HL-60/S4 (cell line): ENCODE data around the gene CCBE1.

ENCODE experiments used
- in situ Hi-C: fragments of 300-500 bp; cut with MboI; formaldehyde crosslinking; loops from 2 replicates; pipeline ENCODE4 v1.14.3; 2022; ENCODE audit warnings: low sequenced_read_pairs

The CCBE1 gene

DNA sequence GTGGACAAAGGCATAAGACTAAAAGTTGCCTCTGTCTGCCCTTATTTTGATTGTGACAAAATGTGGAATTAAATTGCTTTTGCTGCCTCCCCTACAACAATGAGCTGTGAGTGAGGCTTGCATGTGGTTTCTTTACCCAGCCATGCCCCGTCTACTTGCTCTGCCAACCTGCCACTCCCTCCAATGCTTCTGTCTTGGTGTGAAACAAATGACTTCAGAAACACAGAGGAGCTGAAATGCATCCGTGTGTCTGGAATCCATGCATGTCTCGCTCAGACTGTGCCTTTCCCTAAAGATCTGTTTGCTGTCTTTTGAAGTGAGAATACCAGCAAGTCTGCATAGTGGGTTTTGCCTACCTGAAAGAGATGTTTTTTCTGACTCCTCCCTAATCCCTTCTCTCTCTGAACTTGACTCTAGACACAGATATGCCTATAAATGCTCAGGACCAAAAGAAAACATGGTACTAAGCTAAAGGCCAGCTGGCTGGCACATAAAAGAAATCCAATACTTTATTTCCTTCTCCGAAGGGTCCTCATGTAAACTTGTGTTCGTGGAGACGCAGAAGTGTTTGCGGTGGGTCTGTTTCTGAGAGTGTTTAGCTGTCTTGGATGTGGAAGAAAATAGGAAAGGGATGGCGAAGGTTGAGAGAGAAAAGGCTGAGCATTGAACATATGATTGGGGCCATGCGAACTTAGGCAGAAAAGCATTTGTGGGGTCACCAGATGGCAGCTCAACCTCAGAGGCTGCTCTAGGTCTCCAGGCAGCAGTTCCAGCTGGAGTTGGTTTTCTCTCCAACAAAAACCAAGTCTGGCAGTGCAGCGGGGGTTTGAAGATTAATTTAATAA, 120.5 kb downstream of the CCBE1 start:
- in situ Hi-C loops = no loop called here

DNA sequence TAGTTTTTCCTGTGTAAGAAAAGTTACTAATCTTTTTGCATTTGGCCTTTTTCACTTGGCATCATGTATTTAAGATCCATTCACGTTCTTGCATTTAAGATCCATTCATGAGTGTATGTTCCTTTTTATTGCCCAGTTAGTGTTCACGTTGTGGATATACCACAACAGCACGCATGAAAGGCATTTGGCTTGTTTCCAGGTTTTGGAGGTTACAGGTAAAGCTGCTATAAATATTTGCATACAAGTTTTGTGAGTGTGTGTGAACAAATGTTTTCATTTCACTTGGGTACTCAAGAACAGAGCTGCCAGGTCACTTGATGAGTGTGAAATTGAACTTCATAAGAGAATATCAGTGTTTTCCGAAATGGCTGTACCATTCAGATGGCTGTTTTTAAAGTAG, 121.2 kb downstream of the CCBE1 start:
- in situ Hi-C loops = no loop called here

DNA sequence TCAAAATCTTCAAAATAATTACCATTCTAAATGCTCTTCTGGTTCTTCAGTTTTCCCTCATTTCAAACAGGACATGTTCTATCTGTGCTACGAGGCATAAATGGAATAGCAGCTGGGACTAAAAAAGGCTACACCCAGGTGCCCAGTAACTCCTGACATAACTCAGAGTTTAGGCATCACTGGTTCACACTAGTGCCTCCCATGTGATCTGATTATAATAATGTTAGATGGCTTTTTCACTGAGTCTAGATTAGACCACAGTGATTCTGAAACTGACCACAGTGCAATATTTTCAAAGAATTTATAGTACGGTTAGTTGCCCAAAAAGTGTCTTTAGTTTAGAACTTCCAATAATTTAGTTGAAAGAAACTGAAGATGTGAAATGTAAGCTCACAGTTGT, 123.3 kb downstream of the CCBE1 start:
- in situ Hi-C loops = no loop called here

DNA sequence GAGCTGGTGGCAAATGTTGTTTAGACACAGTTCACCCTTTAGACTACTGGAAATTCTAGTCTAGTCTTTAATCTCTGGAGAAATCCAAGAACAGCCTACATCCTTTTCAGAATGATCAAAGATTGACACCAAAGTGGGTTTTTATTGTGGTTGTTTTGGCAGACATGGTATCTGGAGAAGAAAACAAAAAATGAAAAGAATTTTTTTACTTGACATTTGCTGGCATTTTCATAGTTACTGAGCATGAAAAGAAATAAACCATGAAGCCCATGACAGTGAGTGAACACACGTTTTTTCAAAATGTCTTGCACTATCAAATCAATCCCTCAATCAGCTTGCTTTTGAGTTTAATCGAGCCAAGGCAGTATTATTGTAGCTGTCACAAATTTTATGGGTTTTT, 125.3 kb downstream of the CCBE1 start:
- in situ Hi-C loops = no loop called here

DNA sequence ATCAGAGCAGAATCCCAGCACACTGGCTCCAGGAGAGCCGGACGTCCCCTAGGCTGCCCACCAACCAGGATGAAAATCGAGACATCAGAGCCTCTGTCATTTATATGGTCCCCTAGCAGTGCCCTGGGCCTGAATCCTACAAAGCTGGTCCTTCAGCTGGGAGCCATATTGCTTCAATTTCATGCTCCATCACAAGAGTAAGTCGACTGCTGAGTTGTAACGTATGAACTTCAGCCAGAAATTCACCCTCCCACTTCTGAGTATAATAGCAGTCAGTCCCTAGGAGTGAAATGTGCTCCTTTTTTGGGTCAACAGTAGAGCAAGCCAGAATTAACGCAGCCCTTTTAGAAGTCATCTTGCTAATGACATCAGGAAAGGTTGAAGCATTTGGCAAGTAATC, 126.4 kb downstream of the CCBE1 start:
- in situ Hi-C loops = no loop called here

DNA sequence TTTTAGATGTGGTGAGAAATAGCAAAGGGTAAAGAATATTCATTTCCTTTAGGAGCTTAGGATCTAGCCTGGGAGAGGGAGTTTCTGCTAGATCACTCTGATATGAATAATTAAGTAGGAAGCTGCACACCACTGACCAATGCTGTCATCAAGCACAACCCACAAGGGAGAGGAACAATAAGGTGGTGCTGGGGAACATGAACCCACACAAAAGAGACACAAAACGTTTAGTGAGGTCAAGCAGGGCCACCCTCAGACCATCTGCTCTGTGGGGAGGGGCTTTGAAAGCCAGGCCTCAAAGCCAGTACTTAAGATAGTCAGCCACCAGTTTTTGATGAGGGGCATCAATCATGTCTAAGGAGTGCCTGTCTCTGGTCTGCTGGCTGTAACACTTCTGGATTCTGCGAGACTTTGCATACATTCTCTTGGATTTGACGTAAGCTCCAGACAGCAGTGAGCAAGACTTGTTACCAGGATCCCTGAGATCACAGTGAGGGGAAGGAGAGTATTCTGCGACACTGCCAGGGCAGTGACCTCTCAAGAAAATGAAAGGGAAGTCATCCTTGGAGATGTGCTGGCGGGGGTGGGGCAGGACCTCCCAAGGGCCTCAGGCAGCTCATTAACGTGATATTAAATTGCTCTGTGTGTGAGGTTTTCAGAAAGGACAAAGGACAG, 127.0 kb downstream of the CCBE1 start:
- in situ Hi-C loops = no loop called here

DNA sequence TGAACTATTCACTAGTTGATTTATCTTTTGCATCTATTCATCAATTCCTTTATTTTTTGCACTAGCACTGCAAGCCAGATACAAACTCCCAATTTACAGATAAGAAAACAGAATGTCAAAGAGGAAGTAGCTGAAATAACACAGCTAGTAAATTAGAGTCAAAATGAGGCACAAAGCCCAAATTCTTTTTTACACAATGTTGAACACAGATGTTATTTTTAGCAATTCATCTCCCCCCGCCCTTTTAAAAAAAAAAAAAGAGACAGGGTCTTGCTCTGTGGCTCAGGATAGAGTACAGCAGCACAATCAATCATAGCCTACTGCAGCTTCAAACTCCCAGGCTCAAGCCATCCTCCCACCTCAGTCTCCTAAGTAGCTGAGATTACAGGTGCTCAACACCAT, 127.8 kb downstream of the CCBE1 start:
- in situ Hi-C loops = no loop called here

DNA sequence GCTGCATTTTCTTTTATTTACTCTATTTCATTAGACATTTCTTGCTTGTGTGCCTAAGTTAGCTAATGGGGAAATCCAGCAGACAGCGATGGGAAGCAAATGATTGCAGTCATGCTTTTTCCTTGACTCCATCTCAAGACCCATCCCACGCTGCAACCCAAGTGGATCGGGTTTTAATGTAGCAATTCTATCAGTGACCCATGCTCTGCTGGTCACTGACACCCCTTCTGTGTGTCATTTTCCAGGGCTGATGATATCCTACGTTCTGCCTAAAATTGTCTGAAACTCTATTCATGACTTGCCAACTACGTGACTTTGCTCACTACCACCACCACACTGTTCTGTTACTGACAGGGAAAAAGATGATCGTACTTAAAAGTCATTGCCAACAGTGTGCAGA, 129.8 kb downstream of the CCBE1 start:
- in situ Hi-C loops = no loop called here

DNA sequence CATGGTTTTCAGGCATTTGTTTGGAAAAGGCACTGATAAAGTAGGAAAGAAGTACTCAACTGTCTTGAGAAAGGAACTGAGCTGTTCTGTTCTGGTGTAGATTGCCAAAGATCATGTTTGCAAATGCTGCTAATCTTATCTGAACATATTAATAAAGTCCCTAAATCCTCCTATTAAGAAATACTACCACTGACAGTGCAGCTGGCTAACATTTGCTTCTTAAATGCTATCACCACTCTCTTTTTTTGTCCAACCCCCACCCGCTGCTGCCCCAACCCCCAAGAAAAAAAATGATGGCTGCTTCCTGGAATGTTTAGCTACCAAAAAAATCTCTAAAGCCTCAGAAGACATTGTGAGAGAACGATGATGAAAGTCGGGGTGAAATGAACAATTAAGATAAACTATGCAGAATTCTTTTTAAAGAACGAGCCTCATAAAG, 130.7 kb downstream of the CCBE1 start:
- in situ Hi-C loops = no loop called here

DNA sequence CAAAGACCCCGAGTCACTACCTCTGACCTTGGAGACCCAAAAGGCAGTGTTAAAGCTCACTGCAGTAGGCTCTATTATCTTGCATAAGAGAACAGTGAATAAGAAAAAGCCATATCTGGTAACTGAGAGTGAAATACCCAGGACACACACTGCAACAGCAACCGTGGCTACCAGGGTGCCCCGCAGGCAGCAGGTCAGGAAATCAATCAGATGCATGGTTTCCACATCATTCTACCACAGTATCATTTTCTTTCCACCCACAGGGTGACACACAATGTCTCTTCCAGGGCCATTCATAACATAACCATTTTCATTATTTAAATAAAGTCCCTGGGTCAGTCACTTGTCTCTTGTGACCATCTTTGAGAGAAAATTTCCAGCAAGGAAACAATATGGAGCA, 131.3 kb downstream of the CCBE1 start:
- in situ Hi-C loops = no loop called here

DNA sequence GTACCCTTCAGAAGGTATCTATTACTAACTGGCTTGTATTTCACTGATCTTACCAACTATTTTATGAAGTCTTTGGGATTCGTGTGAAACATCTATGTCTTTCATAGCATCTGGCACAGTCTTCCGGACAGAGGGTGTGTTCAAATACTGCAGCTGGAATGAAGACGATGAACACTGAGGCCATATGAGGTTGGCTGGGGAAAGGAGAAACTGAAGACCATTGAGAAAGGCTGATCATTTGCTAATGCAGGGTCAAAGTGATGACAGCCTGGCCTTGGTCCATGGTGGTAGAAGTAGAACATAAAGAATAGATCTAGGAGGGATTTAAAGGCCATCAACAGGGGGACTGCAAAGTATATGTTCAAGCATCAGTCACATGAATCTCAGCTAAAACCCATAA, 132.7 kb downstream of the CCBE1 start:
- in situ Hi-C loops = no loop called here

DNA sequence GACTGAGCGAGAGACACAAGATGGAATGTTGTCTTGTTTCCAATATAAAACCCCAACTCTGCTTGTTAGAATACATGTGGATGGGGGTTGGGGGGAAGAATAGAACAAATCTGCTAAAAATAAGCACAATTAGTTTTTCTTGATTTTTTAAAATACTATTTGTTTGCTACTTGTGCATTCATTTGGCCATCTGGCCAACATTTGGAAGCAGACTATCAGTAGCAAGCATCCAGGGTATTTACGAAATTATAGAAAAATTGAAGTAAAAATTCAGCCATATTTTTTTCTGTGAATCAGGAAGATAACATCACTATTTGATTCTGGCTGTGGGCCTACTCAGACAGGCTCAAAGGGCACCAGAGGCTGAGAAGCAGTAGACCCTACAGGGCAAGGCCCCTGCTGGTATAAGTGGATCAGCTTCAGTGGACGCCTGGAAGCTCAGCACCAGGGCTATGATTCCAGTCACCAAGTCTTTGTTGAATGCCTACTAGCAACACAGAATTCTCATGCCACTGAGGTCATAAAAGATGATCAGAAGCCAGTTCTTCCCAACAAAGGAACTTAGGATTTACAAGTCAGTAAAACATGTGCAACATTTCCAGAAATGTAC, 133.9 kb downstream of the CCBE1 start:
- in situ Hi-C loops = no loop called here

DNA sequence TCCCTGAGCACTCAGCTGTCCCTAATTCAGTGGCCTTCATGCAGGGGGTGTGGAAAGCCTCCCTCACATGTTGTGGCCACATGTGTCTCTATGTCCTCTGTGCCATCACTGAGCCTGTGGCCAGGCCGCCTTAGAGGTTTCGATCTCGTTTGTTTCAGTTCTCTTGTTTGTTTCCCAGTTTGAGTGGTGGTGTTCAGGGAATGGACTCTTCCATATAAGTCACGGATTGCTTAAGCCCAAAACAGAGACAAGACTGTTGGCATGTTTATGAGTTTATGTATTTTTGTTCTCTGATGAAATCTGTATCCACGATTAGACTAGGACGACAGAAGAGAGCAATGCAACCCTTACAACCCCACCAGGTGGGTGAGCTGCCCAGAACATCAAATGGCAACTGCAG, 134.5 kb downstream of the CCBE1 start:
- in situ Hi-C loops = no loop called here

DNA sequence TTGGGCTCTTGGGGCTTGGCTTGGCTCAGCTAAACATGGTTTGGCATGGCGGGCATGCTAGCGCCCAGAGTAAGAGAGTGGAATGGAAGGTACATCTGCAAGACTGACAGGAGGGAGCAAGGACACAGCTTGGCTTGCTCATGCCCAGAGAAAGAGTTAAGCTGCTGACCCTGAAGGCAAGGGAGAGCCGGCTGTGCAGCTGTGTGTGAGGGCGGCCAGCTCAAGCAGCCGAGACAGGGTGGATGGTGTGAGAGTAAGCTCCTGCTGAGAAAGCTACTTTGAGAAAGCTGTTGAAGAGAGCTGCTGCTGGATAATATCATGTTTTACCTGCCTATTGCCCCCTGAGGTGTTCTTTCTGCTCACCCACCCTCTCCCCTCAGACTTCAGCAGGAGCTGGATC, 135.6 kb downstream of the CCBE1 start:
- in situ Hi-C loops = no loop called here

DNA sequence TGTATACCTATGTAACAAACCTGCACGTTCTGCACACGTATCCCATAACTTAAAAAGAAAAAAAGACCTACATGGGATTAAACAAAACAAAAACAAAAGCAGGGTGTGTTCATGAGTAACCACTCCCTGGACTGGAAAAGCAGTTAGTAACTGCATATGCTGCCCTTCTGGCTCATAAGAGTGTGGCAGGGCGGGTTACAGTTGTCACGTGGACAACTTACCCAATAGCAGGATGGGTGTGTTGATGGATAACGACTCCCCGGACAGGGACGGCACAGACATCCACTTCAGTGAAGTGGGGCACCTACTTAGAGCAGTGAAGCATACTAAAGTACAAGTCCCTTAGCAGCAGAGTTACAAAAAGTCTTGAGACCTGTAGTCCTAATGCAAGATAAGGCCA, 136.7 kb downstream of the CCBE1 start:
- in situ Hi-C loops = no loop called here

DNA sequence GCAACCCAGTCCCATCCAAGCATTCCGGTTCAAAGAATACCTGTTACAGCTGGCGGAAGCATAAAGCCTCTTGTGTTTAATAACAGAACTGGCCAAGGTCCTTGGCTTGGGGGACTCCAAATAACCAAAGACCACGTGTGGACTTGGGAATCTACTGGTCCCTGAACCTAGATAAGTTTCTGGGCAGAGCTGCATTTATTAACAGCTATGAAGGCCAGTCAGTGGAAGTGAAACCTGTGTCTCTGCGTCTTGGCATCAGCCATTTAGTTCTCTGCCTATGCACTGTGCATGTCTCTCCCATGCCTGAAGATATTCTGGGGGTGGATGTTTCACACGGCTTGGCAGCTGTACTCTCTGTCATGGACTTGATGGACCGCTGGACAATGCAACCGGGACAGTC, 137.7 kb downstream of the CCBE1 start:
- in situ Hi-C loops = no loop called here

DNA sequence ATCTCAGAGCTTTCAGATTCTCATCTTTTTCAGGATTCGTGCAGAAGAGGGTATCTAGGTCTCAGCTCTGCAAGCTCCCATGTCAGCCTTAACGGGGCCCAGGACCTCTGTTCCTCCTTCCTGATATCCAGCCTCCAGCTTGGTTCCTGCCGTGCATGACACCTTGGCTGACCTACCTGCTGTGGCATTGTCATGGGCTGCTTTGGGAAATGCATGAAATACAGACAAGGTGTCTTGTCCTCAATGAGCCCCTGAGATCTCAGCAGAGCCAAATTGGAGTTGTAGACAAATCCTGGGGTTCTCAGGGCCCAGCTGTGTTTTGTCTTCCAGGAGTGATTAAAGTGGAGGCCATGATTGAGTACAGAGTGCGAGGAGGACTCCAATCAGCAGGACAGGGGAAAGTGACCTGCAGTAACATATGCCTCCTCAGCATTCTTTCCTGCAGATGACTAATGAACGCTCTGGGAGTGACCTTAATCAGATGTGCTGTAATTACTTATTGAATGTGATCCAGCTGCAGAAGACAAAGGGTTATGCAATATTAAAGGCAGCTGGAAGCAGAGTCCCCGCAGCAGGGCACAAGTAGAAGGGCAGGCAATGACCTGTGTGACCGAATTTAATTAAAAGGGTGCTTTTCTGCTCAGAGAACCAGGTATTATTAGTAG, 141.1 kb downstream of the CCBE1 start:
- in situ Hi-C loops = no loop called here

DNA sequence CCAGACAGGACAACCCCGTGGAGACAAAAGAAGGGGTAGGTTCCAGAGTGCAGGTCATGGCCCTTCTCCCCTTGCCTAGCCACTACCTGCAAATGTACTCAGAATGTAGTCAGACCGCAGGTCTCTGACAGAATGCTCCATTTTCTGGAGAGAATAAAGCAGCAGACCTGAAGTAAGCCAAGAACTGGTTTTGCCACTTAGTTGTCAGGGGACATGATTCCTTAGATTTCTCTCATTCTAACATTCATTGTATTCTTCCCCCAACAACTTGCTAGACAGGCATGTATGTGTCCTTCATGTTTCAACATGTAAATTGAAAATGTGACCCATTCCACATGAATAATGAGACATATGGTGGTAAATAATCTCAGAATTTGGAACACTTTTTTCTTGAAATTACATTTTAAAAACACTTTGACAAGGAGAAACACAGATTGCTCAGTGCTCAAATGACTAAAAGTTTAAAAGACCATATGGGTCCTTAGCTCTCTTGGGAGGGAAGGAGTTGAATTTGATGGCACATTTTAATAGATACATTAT, 142.4 kb downstream of the CCBE1 start:
- in situ Hi-C loops = no loop called here

DNA sequence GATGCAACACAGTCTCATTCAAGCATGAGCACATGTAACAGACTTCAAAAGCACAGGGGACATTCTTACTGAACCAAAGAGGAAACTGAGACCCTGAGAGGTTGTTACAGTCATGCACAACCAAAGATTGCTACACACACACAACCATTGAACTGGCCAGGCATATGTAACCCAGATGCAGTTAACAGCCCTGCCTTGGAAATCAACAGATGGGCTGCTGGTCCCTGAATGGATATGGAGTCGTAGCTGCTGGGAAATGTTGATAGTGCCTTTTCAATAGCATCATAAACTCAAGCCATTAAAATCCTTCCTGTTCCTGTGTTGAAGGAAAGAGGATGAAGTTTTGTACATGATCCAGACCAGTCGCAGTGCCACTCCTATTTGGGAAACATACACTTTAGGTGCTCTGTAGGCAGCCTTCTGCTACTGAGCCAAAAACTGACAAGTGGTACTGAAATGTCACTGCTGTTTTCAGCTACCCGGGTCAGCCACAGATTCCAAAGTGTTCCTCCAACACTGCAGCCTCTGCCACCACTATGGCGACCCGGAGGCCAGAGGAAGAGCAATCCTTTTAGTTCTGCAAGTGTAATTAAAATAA, 143.9 kb downstream of the CCBE1 start:
- in situ Hi-C loops = no loop called here

DNA sequence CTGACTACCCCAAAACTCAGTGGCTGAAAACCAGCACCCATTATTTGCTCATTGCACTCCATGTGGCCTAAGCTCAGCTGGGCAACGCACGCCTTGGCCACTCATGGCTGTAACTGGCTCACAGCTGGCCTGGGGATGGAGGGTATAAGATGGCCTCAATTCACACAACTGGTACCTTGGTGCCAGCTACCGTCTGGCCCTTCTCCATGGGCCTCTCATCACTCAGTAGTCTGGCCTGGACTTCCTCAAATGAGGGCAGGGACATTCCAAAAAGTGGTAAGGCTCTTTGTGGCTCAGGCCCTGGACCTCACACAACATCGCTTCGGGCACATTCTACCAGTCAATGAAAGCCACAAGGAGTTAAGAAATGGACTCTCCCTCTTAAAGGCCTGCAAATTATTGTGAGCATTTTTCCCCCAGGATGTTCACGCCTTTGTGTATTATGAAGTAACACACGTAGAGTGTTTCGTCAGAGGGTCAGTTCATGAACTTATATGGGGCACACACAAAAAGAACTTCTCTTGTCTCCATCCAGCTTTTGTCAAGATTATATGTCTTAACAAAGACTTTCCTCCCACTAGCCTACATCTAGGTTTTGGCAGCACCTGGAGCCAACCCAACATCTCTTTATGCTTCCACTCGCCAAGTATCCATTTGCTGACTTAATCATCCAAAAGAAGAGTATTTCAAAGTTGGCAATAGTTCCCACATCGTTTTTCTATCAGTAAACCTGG, 145.2 kb downstream of the CCBE1 start:
- in situ Hi-C loops = no loop called here
